Umbilical cord (tissue), 2 donors: ENCODE results near the gene REM2. TPM values are rescaled to one million over a fixed set of nuclear protein-coding genes. Genes with fewer than 3 reads are reported as not detected.
"Not testable (repeated sequence)": the region's sequence is repeated elsewhere in the genome, so short reads cannot be mapped to it uniquely, and the experiment has no call there.

Experiments used
- DNase-seq: peaks from one replicate; pipeline ENCODE4 v3.0.0-alpha.2; 2015; ENCODE audit warnings: low spot score
- total RNA-seq: library from RNA; depleted of rRNA; stranded (reverse); fragments of >200 nt; gene quantifications from one replicate; pipeline ENCODE4 v1.2.3, GENCODE V29; 2014; ENCODE audit warnings: low replicate concordance; ENCODE audit not compliant: insufficient read depth

REM2 gene
- total RNA-seq, 1 donor from 2014 or later = not detected

- no peak for DNase-seq
Measured at GRCh38 chr14:22896356-22896755, 13.3 kb downstream of the REM2 start.

- no peak for DNase-seq
Measured at GRCh38 chr14:22896760-22897159, 13.7 kb downstream of the REM2 start.

GRCh38 chr14:22897357-22897756 lies 14.3 kb downstream of the REM2 start:
- DNase-seq = no peak

GRCh38 chr14:22898302-22899090 lies 15.5 kb downstream of the REM2 start:
- no peak for DNase-seq

- DNase-seq = peak; percentile 74
Measured at GRCh38 chr14:22900081-22900799, 17.2 kb downstream of the REM2 start.

GRCh38 chr14:22901799-22902198 lies 18.8 kb downstream of the REM2 start:
- no peak for DNase-seq

GRCh38 chr14:22903742-22904087 lies 20.7 kb downstream of the REM2 start:
- no peak for DNase-seq

GRCh38 chr14:22905627-22906026 lies 22.6 kb downstream of the REM2 start:
- DNase-seq = no peak

GRCh38 chr14:22906073-22906472 lies 23.1 kb downstream of the REM2 start:
- DNase-seq = no peak

GRCh38 chr14:22907429-22907828 lies 24.4 kb downstream of the REM2 start:
- no peak for DNase-seq

GRCh38 chr14:22908601-22909000 lies 25.6 kb downstream of the REM2 start:
- DNase-seq = peak; percentile 80

- DNase-seq = no peak
Measured at GRCh38 chr14:22910916-22911315, 27.9 kb downstream of the REM2 start.

GRCh38 chr14:22914836-22915235 lies 31.8 kb downstream of the REM2 start:
- DNase-seq = not testable (repeated sequence)

GRCh38 chr14:22915886-22916521 lies 33.0 kb downstream of the REM2 start:
- no peak for DNase-seq

GRCh38 chr14:22918804-22919600 lies 36.0 kb downstream of the REM2 start, which contains the start of gene RBM23:
RBM23 (minus strand) TSS chr14:22919149.
- DNase-seq = peak; percentile 100

- no peak for DNase-seq
Measured at GRCh38 chr14:22919601-22919921, 36.5 kb downstream of the REM2 start.

- DNase-seq = no peak
Measured at GRCh38 chr14:22920697-22921096, 37.7 kb downstream of the REM2 start.

- no peak for DNase-seq
Measured at GRCh38 chr14:22922294-22922693, 39.3 kb downstream of the REM2 start.

GRCh38 chr14:22923746-22924145 lies 40.7 kb downstream of the REM2 start:
- DNase-seq = no peak

- no peak for DNase-seq
Measured at GRCh38 chr14:22925513-22925912, 42.5 kb downstream of the REM2 start.

- no peak for DNase-seq
Measured at GRCh38 chr14:22926316-22926715, 43.3 kb downstream of the REM2 start.
